Endothelial cell of umbilical vein (primary cell): ENCODE results near the gene SFT2D3.

Experiments used
- FOS ChIP-seq: IDR thresholded peaks from 2 replicates; pipeline ENCODE4 v1.6.1; 2011; ENCODE audit warnings: mild to moderate bottlenecking, low read length, moderate library complexity, borderline replicate concordance; ENCODE audit not compliant: insufficient read depth
- POLR2A ChIP-seq: IDR thresholded peaks from 2 replicates; pipeline ENCODE4 v1.6.1; 2012; ENCODE audit warnings: low read depth, mild to moderate bottlenecking, control low read depth, low read length
- TF ChIP-seq, protein P1 (sequence below), 2 donors: IDR thresholded peaks; 1 replicate in 1 of 2; 2 replicates in 1 of 2; pipeline ENCODE4 v1.5.1; 2011; ENCODE audit warnings: low read length in 2 of 2, mild to moderate bottlenecking in 2 of 2, moderate library complexity in 2 of 2, control low read depth in 1 of 2, inconsistent platforms in 1 of 2, low read depth in 1 of 2; ENCODE audit not compliant: insufficient read depth in 1 of 2; ENCODE audit errors: extremely low read depth in 1 of 2

DNA sequence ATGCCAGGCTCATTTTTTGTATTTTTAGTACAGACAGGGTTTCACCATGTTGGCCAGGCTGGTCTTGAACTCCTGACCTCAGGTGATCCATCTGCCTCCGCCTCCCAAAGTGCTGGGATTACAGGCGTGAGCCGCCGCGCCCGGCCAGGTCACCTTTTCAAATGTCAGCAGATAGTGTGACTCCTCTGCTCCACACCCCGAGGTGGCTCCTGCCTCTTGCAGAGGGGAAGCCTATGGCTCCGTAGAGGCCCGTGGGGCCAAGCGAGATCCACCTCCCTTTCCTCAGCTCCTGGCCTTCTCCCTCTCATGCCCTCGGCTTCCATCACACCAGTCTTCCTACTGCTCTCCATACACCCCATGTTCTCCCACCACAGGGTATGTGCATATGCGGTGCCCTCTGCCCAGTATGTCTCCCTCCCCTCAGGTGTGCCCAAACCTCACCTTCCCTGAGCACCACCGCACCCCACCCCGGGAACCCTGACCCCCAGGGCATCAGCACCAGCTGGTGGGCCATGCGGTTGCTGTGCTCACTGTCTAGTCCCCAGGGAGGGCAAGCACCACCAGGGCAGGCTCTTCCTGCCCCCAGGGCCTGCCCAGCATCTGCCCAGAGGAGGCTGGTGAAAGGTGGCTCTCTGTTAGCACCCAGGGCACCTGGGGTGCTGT lies 44.6 kb upstream of the SFT2D3 start:
- TF ChIP-seq FOS, result no peak
- TF ChIP-seq, protein P1, sequence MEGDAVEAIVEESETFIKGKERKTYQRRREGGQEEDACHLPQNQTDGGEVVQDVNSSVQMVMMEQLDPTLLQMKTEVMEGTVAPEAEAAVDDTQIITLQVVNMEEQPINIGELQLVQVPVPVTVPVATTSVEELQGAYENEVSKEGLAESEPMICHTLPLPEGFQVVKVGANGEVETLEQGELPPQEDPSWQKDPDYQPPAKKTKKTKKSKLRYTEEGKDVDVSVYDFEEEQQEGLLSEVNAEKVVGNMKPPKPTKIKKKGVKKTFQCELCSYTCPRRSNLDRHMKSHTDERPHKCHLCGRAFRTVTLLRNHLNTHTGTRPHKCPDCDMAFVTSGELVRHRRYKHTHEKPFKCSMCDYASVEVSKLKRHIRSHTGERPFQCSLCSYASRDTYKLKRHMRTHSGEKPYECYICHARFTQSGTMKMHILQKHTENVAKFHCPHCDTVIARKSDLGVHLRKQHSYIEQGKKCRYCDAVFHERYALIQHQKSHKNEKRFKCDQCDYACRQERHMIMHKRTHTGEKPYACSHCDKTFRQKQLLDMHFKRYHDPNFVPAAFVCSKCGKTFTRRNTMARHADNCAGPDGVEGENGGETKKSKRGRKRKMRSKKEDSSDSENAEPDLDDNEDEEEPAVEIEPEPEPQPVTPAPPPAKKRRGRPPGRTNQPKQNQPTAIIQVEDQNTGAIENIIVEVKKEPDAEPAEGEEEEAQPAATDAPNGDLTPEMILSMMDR (IDR thresholded peaks at IDR 0.05; ENCODE audit: extremely low read depth in 1 of 2, insufficient read depth in 1 of 2, low read depth in 1 of 2, low read length in 2 of 2), result no peak
- no peak for TF ChIP-seq POLR2A
